SH-SY5Y (cell line): ENCODE data around the gene STAP2.

Experiments
- GATA2 ChIP-seq: IDR thresholded peaks from 2 replicates; pipeline ENCODE4 v1.6.1; 2011; ENCODE audit warnings: mild to moderate bottlenecking, low read depth, low read length
- GATA3 ChIP-seq: IDR thresholded peaks from 2 replicates; pipeline ENCODE4 v1.6.1; 2011; ENCODE audit warnings: low read depth, mild to moderate bottlenecking, low read length, moderate library complexity

STAP2 gene

DNA sequence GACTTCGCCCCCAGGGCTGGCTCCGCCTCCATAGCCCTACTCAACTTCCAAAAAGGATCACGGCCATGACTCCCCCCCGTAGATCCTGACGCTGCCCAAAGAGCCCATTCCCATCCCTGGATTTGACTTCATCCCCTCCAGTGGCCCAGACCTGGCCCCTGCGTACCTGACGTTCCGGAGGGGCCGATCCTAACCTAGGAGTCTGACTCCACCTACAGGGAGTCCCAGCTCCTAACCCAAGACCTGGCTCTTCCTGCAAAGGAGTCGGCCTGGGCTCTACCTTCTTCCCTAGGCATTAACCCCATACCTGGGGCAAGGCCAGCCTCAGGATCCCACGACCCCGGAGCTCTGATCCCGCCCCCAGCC, 10.8 kb downstream of the STAP2 start:
- no peak for TF ChIP-seq GATA2
- TF ChIP-seq GATA3: no peak

DNA sequence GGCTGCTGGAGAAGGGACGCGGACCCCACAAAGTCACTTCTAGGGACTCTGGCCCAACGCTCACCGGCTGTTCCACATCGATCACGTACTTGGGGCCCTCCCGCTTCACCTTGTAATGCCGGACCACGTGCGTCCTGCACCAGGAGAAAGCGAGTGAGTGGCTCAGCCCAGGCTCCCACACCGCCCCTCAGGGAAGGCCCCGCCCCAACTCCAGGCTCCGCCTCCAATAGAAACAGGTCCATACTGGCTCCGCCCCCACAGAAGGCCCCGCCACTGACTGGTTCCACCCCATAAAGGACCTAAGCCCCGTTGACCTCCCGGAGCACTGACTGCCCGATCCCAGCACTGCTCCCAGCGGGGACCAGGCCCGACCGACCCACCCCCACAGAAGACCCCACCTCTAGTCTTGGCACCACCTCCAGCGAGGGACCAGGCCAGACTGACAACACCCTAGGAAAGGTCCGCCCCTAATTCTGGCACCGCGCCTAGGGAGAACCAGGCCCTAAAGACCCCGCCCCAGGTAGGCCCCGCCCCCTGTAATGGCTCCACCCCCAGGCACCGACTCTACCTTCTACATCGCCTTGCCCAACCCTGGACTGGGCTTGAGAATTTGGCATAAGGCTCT, 11.3 kb downstream of the STAP2 start:
- TF ChIP-seq GATA3 (no peak), GATA2 (no peak)

DNA sequence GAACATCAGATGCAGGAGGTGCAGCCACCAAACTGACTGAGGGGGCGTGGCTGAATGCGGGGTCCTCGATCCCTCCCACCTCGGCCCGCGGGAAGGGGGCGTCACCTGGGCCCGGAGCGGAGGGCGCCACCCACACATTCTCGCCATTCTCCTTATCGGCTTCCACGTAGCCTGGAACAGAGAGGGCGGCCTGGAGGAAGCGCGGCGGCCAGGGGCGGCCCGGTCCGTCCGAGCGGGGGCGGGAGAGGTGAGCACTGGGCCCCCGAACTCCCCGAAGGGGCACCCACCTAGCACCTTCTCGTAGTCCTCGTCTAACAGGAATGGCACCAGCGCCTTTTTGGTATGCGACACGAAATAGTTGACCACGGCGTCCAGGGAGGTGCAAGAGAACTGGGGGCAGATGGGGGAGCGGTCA, 11.8 kb downstream of the STAP2 start:
- TF ChIP-seq GATA2 (no peak), GATA3 (no peak)

DNA sequence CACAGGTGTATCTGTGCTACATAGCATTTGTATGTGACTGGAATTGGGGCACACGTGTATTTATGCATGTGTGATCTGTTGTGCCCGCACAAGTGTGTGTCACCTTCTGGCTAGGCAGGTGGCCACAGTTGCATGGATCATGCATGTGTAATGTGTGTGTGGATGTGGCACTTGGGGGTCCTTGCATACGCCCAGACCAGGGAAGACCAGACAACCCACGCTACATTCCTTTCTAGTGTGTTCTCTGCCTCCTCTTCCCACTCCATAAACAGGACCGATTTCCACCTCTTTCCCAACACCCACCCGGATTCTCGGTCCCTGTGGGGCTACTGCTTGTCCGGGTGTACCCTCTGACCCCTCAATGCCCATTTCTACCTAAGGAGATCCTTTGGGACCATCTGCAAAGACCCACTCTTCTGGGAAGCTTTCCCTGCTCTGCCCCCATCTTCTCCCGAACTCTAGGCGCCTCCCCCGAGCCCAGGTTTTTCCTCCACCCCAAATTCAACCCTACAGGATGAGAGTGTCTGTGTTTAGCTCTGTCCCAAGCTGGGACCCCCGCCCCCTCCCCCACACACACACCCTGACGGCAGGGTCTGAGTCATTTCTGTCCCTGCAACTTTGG, 12.3 kb downstream of the STAP2 start:
- no peak for TF ChIP-seq GATA3
- no peak for TF ChIP-seq GATA2

DNA sequence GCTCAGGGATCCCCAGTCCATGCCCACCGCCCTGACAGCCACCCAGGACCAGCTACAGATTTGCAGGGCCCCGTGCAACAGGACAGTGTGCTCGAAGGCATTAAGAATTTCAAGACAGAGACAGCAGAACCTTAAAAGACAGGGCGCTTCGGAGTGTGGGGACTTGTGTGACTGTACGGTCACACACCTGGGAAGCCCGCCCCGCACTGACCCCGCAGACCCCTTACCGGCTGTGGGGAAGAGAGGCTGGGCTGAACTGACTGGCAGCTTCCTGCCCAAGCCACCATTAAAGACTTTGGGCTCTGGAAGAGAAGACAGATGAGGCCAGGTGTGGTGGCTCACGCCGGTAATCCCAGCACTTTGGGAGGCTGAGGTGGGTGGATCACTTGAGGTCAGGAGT, 14.4 kb downstream of the STAP2 start:
- no peak for TF ChIP-seq GATA2
- TF ChIP-seq GATA3: no peak

DNA sequence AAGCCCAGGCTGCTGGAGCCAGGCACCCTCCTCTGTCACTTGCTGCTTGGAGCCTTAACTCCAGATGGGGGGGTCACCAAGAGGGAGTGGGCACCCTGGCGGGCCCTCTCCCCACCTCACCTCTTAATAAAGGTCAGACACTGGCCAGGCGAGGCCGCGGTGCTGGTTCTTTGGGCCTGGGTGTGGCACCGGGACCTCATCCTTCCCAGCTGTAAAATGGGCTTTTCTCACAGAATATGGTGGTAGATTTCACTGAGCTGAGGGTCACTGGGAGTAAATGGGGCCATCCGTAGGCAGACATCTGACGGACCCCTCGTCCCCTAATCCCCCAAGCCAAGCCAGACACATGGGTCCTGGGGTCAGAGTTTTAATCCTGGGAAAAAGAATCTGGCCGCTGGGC, 14.9 kb downstream of the STAP2 start:
- TF ChIP-seq GATA3: no peak
- TF ChIP-seq GATA2: no peak

DNA sequence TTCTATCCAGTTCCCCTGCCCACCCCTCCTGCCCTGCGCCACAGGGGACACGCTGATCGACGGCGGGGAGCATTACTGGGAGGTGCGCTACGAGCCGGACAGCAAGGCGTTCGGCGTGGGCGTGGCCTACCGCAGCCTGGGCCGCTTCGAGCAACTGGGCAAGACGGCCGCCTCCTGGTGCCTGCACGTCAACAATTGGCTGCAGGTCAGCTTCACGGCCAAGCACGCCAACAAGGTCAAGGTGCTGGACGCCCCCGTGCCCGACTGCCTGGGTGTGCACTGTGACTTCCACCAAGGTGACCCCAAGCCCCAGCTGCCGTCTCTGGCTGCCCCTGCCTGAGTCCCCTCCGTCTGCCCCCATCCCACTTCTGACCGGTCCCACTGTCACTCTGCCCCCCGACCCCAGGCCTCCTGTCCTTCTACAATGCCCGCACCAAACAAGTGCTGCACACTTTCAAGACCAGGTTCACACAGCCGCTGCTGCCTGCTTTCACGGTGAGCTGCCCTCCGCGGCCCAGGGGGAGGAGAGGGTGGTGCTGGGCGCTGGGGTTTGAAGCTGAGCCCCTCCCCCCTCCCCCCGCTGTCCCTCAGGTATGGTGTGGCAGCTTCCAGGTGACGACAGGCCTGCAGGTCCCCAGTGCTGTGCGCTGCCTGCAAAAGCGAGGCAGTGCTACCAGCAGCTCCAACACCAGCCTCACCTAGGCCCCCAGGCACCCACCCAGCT, 15.5 kb downstream of the STAP2 start:
- TF ChIP-seq GATA2 (no peak), GATA3 (no peak)

DNA sequence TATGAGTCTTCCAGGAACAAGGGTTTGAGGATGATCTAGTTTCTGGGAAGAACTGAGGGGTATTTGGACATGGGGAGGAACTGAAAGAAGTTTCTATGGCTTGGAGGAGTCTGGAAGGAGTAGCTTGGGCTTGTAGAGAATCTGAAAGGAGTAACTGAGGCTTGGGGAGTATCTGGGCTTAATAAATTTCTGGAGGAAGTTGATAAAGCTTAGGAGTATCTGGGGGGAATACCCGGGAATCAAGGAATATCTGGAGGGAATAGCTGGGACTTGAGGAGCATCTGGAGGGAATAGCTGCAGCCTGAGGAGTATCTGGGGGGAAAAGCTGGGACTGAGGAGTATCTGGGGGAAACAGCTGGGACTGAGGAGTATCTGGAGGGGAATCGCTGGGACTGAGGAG, 18.2 kb downstream of the STAP2 start:
- TF ChIP-seq GATA2 (no peak), GATA3 (no peak)

DNA sequence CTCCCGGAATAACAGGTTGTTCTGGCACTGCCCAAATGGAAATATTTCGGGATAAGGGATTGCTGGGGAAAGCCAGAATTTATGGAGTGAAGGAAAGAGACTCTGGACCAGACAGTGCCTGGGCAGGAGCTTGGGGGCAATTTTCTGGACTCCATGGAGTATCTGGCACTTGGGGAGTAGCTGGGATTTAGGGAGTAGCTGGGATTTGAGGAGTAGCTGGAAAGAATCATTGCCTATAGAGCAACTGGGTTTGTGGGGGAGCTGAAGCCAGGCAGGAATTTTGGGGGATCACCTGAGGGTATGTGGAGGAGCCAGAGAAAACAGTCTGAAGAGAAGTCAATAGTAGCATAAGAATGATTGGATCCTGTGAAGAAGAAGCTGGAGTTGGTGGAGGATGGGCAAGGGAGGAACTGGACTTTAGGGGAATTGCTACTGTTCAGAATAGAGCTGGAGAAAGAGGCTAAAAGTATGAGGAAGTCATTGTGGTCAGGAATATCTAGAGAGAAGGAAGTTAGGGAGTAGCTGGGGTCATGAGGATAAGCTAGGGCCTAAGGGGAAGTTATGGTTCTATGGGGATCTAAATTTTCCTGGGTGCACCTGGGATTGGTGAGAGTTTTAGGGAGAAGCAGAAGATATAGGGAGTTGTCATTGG, 19.4 kb downstream of the STAP2 start:
- no peak for TF ChIP-seq GATA3
- TF ChIP-seq GATA2: no peak

DNA sequence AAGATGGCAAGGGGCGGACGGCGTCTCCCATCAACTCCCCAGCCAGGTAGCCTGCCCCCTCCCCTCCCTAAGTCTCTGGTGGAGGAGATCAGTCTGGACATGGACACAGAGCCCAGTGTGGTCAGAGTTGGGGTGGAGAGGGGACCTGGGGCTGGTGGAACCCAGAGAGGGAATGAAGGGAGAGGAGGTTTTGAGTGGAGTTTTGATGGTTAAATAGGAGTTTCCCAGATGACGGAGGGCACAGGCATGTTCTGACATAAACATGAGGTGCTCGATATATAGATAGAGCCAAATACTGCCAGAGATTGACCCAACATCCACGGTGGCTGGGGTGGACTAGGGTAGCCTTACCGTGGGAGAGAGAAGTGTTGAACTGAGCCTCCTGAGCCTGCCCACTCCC, 20.2 kb downstream of the STAP2 start:
- TF ChIP-seq GATA3 (no peak), GATA2 (no peak)

DNA sequence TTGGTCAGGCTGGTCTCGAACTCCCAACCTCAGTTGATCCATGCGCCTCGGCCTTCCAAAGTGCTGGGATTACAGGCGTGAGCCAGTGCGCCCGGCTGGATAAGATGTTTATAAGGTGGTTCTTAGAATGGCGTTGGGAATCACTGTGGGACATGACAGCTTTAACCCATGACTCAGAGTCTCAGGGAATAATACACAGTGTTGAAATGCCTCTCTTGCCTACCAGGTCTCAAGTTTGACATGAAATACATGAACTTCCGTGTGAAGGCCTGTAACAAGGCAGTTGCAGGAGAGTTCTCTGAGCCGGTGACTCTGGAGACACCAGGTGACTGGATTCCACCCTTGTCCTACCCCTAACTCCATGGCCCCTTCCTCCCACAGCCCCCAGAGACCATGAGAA, 21.7 kb downstream of the STAP2 start:
- no peak for TF ChIP-seq GATA2

DNA sequence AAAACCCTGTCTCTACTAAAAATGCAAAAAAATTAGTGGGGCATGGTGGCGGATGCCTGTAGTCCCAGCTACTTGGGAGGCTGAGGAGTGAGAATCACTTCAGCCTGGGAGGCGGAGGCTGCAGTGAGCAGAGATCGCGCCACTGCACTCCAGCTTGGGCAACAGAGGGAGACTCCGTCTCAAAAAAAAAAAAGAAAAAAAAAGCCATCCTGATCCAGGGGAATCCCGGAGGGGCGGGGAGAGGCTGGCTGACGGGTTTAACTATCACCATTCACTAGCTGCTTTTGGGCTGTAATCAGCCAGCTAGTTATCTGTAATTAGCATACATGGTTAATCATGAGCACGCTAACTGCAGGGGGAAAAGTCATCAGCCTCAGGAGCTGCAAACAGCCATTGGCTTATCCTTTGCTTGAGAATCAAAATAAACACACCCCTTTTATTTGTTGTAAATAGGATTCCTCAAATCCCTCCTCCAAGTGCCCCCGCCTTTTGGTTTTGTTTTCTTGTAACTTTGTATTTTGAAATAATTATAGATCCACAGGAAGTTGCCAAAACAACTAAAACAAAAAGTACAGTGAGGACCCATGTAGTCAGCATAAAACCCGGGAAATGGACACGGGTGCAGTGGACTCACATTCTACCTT, 24.7 kb downstream of the STAP2 start:
- TF ChIP-seq GATA3 (no peak), GATA2 (no peak)

DNA sequence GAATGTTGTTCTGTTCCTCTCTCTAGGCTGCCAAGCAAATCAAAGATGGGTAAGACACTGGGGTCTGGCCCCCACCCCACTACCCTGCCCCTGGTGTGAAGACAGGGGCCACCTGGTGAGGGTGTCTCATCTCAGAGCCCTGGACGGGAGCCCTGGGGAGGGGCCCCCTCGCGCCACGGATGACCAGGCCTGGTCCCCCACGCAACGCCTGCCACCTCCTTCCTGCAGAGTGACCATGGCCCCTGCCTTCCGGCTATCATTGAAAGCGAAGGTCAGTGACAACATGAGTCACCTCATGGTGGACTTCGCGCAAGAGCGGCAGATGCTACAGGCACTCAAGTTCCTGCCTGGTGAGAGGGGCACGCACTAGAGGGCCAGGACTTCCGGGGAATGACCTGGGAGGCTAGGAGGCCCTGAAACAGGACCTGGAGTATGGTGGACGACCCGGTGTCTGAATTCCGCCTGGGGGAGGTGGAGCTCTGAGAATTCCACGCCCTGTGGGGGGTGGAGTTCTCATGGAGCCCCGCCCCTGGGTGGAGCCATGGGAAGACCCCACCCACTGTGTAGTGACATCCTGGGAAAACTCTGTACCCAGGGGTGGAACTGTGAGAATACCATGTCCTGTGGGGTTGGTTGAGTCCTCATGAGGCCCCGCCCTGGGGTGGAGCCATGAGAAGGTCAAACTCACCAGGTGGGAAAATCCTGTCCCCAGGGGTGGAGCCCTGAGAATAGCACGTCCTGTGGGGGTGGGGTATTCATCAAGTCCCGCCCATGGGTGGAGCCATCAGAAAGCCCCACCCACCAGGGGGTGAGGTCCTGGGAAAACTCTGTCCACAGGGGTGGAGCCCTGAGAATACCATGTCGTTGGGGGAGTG, 28.1 kb downstream of the STAP2 start:
- no peak for TF ChIP-seq GATA2
- TF ChIP-seq GATA3: no peak

DNA sequence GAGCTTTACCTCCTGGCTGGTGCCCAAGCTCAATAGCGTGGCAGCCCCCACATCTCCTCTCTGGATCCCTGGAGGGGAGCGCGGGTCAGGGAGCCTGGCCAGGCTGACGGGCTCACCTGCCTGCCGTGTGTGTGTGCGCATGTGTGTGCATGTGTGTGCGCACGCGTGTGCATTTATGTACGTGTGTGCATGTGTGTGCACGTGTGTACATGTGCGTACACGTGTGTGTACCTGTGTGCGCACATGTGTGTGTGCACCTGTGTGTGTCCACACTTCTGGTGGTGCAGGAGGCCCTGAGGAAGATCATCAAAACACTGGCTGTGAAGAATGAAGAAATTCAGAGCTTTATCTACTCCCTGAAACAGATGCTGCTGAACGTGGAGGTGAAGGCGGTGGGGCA, 33.0 kb downstream of the STAP2 start:
- TF ChIP-seq GATA3: no peak
- no peak for TF ChIP-seq GATA2

DNA sequence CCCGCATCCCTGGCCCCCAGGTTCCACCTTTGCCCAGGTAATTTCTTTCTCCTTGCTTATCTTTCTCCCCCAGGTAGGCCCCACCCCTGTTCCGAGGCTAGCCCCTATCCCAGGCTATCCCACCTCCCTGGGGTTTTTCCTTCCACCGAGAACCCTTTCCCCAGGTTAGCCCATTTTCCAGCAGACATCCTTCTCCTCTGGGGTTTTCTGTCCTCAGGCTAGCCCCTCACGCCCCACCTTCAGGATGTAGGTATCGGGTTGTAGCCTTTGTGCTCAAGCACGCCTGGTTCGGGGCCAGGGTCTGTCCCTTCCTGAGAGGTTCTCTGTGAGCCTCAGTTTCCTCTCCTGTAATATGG, 33.4 kb downstream of the STAP2 start:
- TF ChIP-seq GATA3 (no peak), GATA2 (no peak)
